Camera-type eye (tissue), 1 donor: ENCODE measurements around the gene KRT85. TPM values are rescaled to one million over a fixed set of nuclear protein-coding genes. Genes with fewer than 3 reads are reported as not detected.

Source experiments
- total RNA-seq: library from RNA; depleted of rRNA; stranded (reverse); fragments of >200 nt; gene quantifications from one replicate; pipeline ENCODE4 v1.2.3, GENCODE V29; 2014

KRT85 gene
- total RNA-seq, result 0.27 TPM

GRCh38 chr12:52366738-52367485 is at the start of gene KRT85:
Gene KRT85, minus strand, starts transcription at chr12:52367481. Its CDS starts 76 bp downstream, at chr12:52367405.

GRCh38 chr12:52405922-52406385 is 38.7 kb upstream of the KRT85 start, which contains the start of gene KRT82:
Gene KRT82, minus strand, starts transcription at chr12:52406335. Its CDS starts 58 bp downstream, at chr12:52406277.

GRCh38 chr12:52385226-52385702 is 18.0 kb upstream of the KRT85 start, which contains the start of gene KRT84:
Gene KRT84, minus strand, starts transcription at chr12:52385652. Its CDS starts 67 bp downstream, at chr12:52385585.

GRCh38 chr12:52320784-52321400 is 46.4 kb downstream of the KRT85 start, which contains the start of gene KRT83:
Gene KRT83, minus strand, starts transcription at chr12:52321398. Its CDS starts 63 bp downstream, at chr12:52321335.

Other genes with a start within 250 kb of the KRT85 start
- gene KRT80, start 175.5 kb downstream of the KRT85 start, total RNA-seq, result 1.6 TPM
- gene KRT7, start 134.2 kb downstream of the KRT85 start, total RNA-seq, result 12.1 TPM
- not detected for gene KRT86, start 92.8 kb downstream of the KRT85 start, total RNA-seq
- 0.22 TPM for gene KRT81, start 75.9 kb downstream of the KRT85 start, total RNA-seq
- gene KRT83, start 46.1 kb downstream of the KRT85 start, total RNA-seq, result not detected
- not detected for gene KRT84, start 18.2 kb upstream of the KRT85 start, total RNA-seq
- gene KRT82, start 38.9 kb upstream of the KRT85 start, total RNA-seq, result not detected
- gene KRT75, start 66.9 kb upstream of the KRT85 start, total RNA-seq, result 0.71 TPM
- 1.2 TPM for gene KRT6B, start 84.7 kb upstream of the KRT85 start, total RNA-seq
- gene KRT6C, start 106.3 kb upstream of the KRT85 start, total RNA-seq, result not detected
- 1.2 TPM for gene KRT6A, start 125.8 kb upstream of the KRT85 start, total RNA-seq
- gene KRT5, start 152.9 kb upstream of the KRT85 start, total RNA-seq, result 182 TPM
- 0.77 TPM for gene KRT71, start 185.7 kb upstream of the KRT85 start, total RNA-seq
- not detected for gene KRT74, start 206.4 kb upstream of the KRT85 start, total RNA-seq
- not detected for gene KRT72, start 234.0 kb upstream of the KRT85 start, total RNA-seq